ENCODE data around the gene GRK6.

Gene GRK6

DNA sequence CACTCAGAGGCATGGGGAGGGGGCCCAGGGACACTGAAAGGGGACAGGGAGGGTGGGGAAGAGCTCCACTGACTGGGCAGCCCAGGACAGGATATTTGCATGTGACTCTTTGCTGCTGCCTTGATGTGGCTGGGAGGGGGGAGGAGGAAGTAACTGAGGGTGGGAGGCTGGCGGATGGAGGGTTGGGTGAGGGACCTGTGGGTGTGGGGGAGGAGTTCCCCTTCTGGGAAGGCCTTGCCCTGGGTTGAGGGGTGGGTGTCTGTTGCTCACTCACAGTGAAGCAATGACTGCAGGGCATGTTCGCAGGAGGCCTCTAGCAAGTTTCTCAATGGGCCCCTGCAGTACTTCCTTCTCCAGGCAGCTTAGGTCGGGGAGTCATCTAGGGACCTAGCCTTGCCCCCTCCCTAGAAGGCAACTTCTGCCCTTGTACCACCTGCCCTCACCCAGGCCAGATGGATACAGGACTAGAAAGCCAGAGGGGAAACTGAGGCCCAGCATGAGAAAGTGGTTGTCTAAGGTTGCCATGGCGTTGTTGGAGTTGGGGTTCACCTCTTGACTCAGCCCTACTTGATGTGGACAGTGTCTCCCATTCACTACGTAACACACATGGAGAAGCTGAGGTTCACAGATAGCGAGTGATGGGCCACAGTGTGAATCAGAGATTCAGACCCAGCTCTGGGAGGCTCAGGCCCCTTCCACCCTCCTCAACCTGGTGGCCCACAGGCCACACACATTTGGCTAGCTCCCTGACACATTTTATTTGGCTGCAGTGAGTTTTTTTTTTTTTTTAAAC is 3.0 kb downstream of the GRK6 start:
- Histone ChIP-seq H3K4me1 (ENCODE audit: insufficient read depth, low read length) (peaks cover 38% of the 10 kb centered on the region), H3K27me3 (ENCODE audit: control insufficient read depth in 1 of 2, insufficient read depth in 2 of 2, low read length in 2 of 2) (no peaks in the 10 kb centered on the region), H3K4me3 (ENCODE audit: low read depth in 1 of 2, low read length in 2 of 2) (no peak overlapping the region), H3K27ac (ENCODE audit: low read depth, low read length) (no peak overlapping the region), H3K9me3 (ENCODE audit: low read length) (no peaks in the 10 kb centered on the region), H3K9ac (ENCODE audit: low read length) (no peak overlapping the region), H3K36me3 (ENCODE audit: insufficient read depth, low read length) (peaks cover 33% of the 10 kb centered on the region)

DNA sequence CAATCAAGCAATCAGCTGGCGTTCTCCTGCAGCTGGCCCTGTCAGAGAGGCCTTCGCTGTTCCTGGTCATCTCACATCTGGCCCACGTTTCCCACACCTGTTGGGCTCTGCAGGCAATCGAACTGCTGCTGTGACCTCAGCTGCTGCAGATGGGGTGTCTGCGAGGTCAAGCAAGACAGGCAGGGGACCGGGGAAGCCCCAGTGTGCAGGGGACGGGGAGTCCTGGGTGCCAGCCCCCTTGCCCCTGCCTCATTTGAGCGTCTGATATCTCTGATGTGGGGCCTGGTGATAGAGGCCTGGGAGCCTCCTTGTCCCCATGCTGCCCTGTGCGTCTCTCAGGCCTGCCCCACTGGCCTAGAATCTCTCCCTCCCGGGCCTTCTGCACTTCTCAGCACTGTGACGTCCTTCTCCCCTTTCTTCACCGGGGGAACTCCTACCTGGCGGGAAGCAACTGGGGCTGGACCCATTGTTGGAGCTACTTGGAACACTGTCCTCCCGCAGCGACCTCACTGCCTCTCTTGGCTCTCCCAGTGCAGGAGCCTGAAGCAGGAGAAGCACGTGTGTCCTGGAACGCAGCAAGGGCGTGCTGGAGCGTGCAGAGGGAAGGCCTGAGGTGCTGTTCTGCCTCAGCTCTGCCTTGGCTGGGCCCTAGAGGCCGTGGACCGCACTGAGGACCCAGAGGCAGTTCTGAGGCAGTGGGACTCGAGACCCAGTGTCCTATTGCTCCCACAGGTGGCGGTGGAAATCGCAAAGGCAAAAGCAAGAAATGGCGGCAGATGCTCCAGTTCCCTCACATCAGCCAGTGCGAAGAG is 3.9 kb downstream of the GRK6 start:
- Histone ChIP-seq H3K4me1 (ENCODE audit: insufficient read depth, low read length) (peaks cover 35% of the 10 kb centered on the region), H3K9ac (ENCODE audit: low read length) (no peak overlapping the region), H3K4me3 (ENCODE audit: low read depth in 1 of 2, low read length in 2 of 2) (no peak overlapping the region), H3K36me3 (ENCODE audit: insufficient read depth, low read length) (peaks cover 42% of the 10 kb centered on the region), H3K27ac (ENCODE audit: low read depth, low read length) (no peak overlapping the region), H3K9me3 (ENCODE audit: low read length) (no peaks in the 10 kb centered on the region), H3K27me3 (ENCODE audit: control insufficient read depth in 1 of 2, insufficient read depth in 2 of 2, low read length in 2 of 2) (no peaks in the 10 kb centered on the region)

DNA sequence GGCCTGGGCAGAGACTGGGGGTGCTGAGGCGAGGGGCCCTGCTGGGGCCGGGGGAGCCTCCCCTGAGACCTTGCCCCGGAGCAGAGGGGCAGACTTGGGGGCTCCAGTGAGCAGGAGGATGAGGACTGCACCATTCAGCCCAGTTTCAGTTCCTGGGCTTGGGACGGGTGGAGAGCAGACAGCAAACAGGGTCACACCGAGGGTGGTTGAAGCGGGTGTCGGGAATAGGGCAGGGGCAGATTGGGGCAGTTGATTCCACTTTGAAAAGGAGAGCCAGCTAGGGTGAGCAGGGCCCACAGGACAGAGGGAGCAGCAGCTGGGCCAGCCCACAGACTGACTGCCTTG is 4.5 kb downstream of the GRK6 start:
- H3K9me3 ChIP-seq (ENCODE audit: low read length) = no peaks in the 10 kb centered on the region
- peaks cover 48% of the 10 kb centered on the region for H3K36me3 ChIP-seq (ENCODE audit: insufficient read depth, low read length)
- H3K27ac ChIP-seq (ENCODE audit: low read depth, low read length) = no peak overlapping the region
- H3K27me3 ChIP-seq (ENCODE audit: control insufficient read depth in 1 of 2, insufficient read depth in 2 of 2, low read length in 2 of 2) = no peaks in the 10 kb centered on the region
- peaks cover 30% of the 10 kb centered on the region for H3K4me1 ChIP-seq (ENCODE audit: insufficient read depth, low read length)
- H3K4me3 ChIP-seq (ENCODE audit: low read depth in 1 of 2, low read length in 2 of 2) = no peak overlapping the region
- no peak overlapping the region for H3K9ac ChIP-seq (ENCODE audit: low read length)

DNA sequence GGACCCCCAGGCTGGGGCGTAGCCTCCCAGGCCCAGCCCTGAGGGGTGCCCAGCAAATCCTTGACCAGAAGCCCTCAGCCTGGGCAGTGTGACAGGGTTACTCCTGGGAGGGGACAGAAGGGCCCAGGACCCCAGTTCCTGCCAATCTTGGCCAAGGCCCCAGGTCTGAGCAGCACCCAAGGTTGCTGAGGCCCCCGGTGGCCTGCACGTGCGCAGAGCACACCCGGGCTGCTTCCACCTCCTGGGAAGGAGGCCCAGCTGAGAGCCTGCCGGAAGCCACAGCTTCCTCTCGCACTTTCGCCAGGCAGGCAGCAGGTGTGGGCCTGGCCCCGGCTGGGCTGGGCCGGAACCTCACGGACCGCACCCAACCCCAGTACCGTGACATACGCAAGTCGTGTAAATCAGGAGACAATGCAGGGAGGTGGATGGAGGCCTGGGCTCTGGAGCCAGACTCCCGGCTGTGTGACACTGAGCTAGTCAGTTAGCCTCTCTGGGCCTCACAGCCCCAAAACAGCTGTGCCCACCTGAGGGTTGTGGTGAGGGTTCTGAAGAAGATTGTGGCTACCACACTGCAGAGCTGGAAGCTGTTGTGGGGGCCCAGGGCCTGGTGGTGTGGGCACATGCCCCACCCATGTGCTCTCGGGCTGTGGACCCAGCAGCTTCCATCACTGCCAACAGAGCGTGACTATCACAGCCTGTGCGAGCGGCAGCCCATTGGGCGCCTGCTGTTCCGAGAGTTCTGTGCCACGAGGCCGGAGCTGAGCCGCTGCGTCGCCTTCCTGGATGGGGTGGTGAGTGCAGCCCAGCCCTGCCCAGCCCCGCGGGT is 5.1 kb downstream of the GRK6 start:
- Histone ChIP-seq H3K4me1 (ENCODE audit: insufficient read depth, low read length) (peaks cover 30% of the 10 kb centered on the region), H3K4me3 (ENCODE audit: low read depth in 1 of 2, low read length in 2 of 2) (no peak overlapping the region), H3K27me3 (ENCODE audit: control insufficient read depth in 1 of 2, insufficient read depth in 2 of 2, low read length in 2 of 2) (no peaks in the 10 kb centered on the region), H3K9ac (ENCODE audit: low read length) (no peak overlapping the region), H3K36me3 (ENCODE audit: insufficient read depth, low read length) (peaks cover 52% of the 10 kb centered on the region), H3K9me3 (ENCODE audit: low read length) (no peaks in the 10 kb centered on the region), H3K27ac (ENCODE audit: low read depth, low read length) (no peak overlapping the region)

DNA sequence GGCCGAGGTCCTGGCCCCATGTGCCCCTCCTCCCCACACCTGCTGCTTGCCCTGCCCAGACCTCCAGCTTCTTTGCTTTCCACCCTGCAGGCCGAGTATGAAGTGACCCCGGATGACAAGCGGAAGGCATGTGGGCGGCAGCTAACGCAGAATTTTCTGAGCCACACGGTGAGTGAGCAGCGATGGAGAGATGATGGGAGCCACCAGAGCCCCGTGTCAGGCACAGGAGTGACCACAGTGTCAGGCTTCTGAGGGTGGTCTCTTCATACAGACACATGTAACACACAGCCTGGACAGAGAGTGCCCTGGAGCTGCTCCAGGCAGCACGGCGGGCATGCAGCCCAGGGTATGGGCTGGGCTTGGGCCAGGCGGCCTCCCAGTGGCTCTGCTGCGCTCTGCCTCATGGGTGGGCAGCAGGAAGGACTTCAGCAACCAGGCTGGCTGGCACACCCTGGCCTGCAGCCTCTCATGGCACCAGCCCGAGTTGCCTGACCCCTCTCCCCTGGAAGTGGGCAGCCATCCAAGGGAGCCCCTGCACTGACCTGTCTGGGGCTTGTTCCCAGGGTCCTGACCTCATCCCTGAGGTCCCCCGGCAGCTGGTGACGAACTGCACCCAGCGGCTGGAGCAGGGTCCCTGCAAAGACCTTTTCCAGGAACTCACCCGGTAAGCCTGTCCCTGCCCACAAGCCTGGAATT is 5.8 kb downstream of the GRK6 start:
- no peak overlapping the region for H3K4me3 ChIP-seq (ENCODE audit: low read depth in 1 of 2, low read length in 2 of 2)
- H3K9me3 ChIP-seq (ENCODE audit: low read length) = no peaks in the 10 kb centered on the region
- H3K27ac ChIP-seq (ENCODE audit: low read depth, low read length) = no peak overlapping the region
- no peaks in the 10 kb centered on the region for H3K27me3 ChIP-seq (ENCODE audit: control insufficient read depth in 1 of 2, insufficient read depth in 2 of 2, low read length in 2 of 2)
- H3K4me1 ChIP-seq (ENCODE audit: insufficient read depth, low read length) = peaks cover 27% of the 10 kb centered on the region
- H3K36me3 ChIP-seq (ENCODE audit: insufficient read depth, low read length) = peaks cover 56% of the 10 kb centered on the region
- no peak overlapping the region for H3K9ac ChIP-seq (ENCODE audit: low read length)

DNA sequence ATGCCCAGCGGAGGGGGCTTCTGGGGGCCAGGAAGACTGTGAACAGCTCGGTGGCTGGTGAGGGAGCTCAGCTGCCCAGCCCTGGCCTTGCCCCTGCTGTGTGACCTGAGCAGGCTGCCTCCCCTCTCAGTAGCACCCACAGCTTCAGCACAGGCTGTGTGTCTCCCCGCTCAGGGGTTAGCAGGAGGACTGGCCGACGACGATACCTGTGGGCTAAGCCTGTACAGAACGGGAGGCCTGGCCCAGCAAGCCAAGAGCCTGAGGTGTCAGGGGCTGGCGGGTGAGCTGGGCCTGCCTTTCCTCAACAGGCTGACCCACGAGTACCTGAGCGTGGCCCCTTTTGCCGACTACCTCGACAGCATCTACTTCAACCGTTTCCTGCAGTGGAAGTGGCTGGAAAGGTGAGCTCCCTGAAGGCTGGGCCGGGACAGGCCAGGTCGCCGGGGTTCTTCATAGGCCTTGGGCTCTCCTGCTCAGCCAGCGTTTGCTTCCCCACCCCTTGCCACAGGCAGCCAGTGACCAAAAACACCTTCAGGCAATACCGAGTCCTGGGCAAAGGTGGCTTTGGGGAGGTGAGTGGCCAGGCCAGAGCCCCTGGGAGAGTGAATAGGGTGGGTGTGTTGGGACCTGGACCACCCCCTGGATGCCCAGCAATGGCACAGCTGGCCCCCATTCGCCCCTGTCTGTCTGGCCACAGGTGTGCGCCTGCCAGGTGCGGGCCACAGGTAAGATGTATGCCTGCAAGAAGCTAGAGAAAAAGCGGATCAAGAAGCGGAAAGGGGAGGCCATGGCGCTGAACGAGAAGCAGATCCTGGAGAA is 6.6 kb downstream of the GRK6 start:
- no peak overlapping the region for H3K27ac ChIP-seq (ENCODE audit: low read depth, low read length)
- peaks cover 63% of the 10 kb centered on the region for H3K36me3 ChIP-seq (ENCODE audit: insufficient read depth, low read length)
- H3K9ac ChIP-seq (ENCODE audit: low read length) = no peak overlapping the region
- no peaks in the 10 kb centered on the region for H3K27me3 ChIP-seq (ENCODE audit: control insufficient read depth in 1 of 2, insufficient read depth in 2 of 2, low read length in 2 of 2)
- peaks cover 20% of the 10 kb centered on the region for H3K4me1 ChIP-seq (ENCODE audit: insufficient read depth, low read length)
- no peak overlapping the region for H3K4me3 ChIP-seq (ENCODE audit: low read depth in 1 of 2, low read length in 2 of 2)
- H3K9me3 ChIP-seq (ENCODE audit: low read length) = no peaks in the 10 kb centered on the region

DNA sequence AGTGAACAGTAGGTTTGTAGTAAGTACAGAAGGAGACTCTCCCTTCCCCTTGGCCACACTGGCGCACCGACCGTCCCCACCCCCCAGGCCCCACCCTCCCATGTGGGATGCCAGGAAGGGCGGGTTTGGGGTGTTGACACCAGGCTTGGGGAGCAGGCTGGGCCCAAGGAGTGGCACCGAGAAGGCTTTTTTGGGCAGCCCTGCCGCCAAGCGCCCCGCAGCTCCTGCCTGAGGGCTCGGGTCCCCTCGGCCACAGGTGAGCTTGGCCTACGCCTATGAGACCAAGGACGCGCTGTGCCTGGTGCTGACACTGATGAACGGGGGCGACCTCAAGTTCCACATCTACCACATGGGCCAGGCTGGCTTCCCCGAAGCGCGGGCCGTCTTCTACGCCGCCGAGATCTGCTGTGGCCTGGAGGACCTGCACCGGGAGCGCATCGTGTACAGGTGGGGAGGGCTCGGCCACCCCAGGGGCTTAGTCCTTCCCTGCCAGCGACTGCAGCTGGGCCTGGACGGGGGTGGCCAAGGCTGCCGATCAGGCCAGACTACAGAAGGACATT is 7.3 kb downstream of the GRK6 start:
- H3K27me3 ChIP-seq (ENCODE audit: control insufficient read depth in 1 of 2, insufficient read depth in 2 of 2, low read length in 2 of 2) = no peaks in the 10 kb centered on the region
- H3K9ac ChIP-seq (ENCODE audit: low read length) = no peak overlapping the region
- no peaks in the 10 kb centered on the region for H3K9me3 ChIP-seq (ENCODE audit: low read length)
- no peak overlapping the region for H3K4me3 ChIP-seq (ENCODE audit: low read depth in 1 of 2, low read length in 2 of 2)
- H3K27ac ChIP-seq (ENCODE audit: low read depth, low read length) = no peak overlapping the region
- peaks cover 63% of the 10 kb centered on the region for H3K36me3 ChIP-seq (ENCODE audit: insufficient read depth, low read length)
- H3K4me1 ChIP-seq (ENCODE audit: insufficient read depth, low read length) = peaks cover 14% of the 10 kb centered on the region

DNA sequence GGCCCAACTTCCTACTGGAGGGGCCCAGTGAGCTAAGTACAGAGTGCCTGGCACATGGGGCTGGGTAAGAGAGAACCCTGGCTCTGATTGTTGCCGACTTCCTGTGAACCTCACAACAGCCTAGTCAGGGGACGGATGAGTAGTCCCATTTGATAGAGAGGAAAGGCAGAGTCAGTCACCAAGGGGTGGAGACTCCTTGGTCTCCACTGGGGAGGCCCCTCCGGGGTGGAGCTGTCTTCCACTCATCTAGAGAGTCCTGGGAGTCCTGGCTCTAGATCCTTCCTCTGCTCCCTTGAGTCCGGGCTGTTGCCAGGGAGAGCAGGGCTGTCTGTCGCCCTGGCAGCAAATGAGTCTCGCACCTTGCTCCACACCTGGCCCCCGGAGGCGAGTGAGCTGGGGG is 8.0 kb downstream of the GRK6 start:
- H3K27me3 ChIP-seq (ENCODE audit: control insufficient read depth in 1 of 2, insufficient read depth in 2 of 2, low read length in 2 of 2) = no peaks in the 10 kb centered on the region
- no peak overlapping the region for H3K27ac ChIP-seq (ENCODE audit: low read depth, low read length)
- H3K9ac ChIP-seq (ENCODE audit: low read length) = no peak overlapping the region
- H3K9me3 ChIP-seq (ENCODE audit: low read length) = no peaks in the 10 kb centered on the region
- no peak overlapping the region for H3K4me3 ChIP-seq (ENCODE audit: low read depth in 1 of 2, low read length in 2 of 2)
- H3K36me3 ChIP-seq (ENCODE audit: insufficient read depth, low read length) = peaks cover 63% of the 10 kb centered on the region
- peaks cover 14% of the 10 kb centered on the region for H3K4me1 ChIP-seq (ENCODE audit: insufficient read depth, low read length)

DNA sequence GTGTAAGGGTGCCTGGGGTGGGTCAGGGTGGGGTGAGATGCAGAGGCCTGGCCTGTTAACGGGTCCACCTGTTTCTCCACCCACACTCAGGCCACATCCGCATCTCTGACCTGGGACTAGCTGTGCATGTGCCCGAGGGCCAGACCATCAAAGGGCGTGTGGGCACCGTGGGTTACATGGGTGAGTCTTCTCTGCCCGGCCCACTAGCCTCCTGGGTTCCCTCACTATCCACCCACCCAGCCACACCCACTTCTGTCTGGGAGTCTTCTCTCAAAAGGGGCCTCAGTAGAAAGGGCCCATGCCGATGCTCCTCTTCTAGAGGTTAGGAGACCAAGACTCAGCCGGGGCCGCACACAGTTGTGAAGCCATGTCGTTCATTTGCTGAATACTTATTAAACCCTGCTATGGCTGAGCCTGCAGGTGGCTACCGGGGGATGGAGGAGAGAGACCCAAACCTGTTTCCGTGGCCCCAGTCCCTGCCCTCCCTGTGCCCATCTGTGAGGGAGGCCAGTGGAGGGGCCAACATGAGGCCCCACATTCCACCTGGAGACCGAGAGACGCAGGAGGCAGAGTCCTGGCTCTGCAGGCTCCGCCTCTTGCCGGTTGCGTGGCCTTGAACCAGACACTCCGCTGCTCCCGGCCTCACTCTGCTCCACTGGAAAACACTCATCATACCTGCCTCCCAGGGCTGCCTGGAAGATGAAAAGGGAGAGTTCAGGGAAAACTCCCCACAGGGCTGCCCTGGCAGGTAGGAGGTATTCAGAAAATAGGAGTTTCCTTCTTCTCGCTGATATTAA is 8.7 kb downstream of the GRK6 start:
- peaks cover 14% of the 10 kb centered on the region for H3K4me1 ChIP-seq (ENCODE audit: insufficient read depth, low read length)
- peaks cover 62% of the 10 kb centered on the region for H3K36me3 ChIP-seq (ENCODE audit: insufficient read depth, low read length)
- H3K4me3 ChIP-seq (ENCODE audit: low read depth in 1 of 2, low read length in 2 of 2) = no peak overlapping the region
- H3K27me3 ChIP-seq (ENCODE audit: control insufficient read depth in 1 of 2, insufficient read depth in 2 of 2, low read length in 2 of 2) = no peaks in the 10 kb centered on the region
- no peaks in the 10 kb centered on the region for H3K9me3 ChIP-seq (ENCODE audit: low read length)
- H3K9ac ChIP-seq (ENCODE audit: low read length) = no peak overlapping the region
- no peak overlapping the region for H3K27ac ChIP-seq (ENCODE audit: low read depth, low read length)

All from muscle layer of colon (tissue), 2 donors.